GM12891 (cell line): Measurements from ENCODE around the gene QSOX2.

Experiments used
- PAX5 ChIP-seq: IDR thresholded peaks from 2 replicates; pipeline ENCODE4 v1.6.1; 2011; ENCODE audit warnings: low read length, moderate library complexity, mild to moderate bottlenecking; ENCODE audit not compliant: insufficient read depth, severe bottlenecking
- POLR2A ChIP-seq: IDR thresholded peaks from 2 replicates; pipeline ENCODE4 v1.6.1; 2011; ENCODE audit warnings: low read depth, low read length, control low read depth
- POLR2AphosphoS5 ChIP-seq: IDR thresholded peaks from 2 replicates; pipeline ENCODE4 v1.6.1; 2011; ENCODE audit warnings: low read depth, low read length, control low read depth
- POU2F2 ChIP-seq: IDR thresholded peaks from 2 replicates; pipeline ENCODE4 v1.6.1; 2011; ENCODE audit warnings: low read depth, mild to moderate bottlenecking, control low read depth, low read length, moderate library complexity
- SPI1 ChIP-seq: IDR thresholded peaks from 2 replicates; pipeline ENCODE4 v1.6.1; 2011; ENCODE audit warnings: low read depth, low read length, control low read depth
- TAF1 ChIP-seq: IDR thresholded peaks from 2 replicates; pipeline ENCODE4 v1.6.1; 2011; ENCODE audit warnings: low read depth, low read length, control low read depth

DNA sequence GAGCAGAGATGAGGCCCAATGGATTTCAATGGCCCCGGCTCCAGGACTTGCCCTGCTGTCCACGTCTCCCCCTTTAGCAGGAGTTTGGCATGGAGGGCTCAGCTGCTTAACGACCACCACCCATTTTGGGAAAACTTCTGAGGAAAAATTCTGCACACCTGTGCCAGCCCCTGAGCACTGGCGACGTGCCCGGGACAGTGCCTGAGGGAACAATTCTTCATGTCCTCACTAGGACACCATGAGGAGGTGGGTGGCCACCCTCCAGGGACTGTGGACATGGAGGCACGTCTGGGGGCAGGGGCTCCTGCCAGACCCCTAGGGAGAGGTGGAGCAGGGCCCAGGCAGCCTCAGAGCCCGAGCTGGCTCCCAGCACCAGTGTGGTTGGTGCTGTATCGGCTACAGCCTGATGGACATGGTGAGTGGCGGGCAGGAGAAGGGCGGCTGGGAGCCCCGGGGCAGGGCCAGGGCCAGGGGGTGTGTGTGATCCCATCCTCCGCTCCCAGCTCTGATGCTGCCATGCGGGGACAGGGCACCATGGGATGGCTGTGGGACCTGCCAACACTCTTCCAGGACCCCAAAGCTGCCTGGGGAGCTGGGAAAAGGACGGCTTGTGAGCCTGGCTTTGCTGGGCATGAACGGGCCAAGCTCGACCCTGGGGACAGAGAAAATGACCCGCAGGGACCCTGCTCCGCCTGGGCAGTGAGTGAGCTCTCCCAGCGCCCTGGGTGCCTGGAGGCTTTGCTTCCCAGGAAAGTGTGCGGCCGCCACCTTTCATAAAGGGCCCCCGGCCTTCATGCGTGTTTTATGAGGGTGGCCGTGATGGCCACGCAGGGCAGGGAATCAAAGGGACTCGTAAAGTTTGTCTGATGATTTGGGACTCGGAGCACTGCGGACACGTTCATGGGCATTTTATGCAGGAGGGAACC lies 3.6 kb upstream of the QSOX2 start:
- TF ChIP-seq POLR2A (no peak), POLR2AphosphoS5 (no peak), TAF1 (no peak), SPI1 (no peak), PAX5 (no peak), POU2F2 (no peak)
